Neutrophil (primary cell): ENCODE results near the gene SOX5.
"Not testable (repeated sequence)": the region's sequence is repeated elsewhere in the genome, so short reads cannot be mapped to it uniquely, and the experiment has no call there.

ENCODE experiments used
- H3K27ac ChIP-seq: fragments of 200-600 bp; sonication (generic); 2 replicates; pipeline ENCODE4 v1.5.1; 2016; ENCODE audit warnings: mild to moderate bottlenecking, moderate library complexity
- H3K27me3 ChIP-seq: fragments of 200-600 bp; sonication (generic); 2 replicates; pipeline ENCODE4 v1.6.0; 2016; ENCODE audit warnings: mild to moderate bottlenecking
- H3K36me3 ChIP-seq: fragments of 200-600 bp; sonication (generic); 2 replicates; pipeline ENCODE4 v1.5.1; 2017
- H3K4me1 ChIP-seq, 2 experiments: fragments of 200-600 bp in 1 of 2; sonication (generic) in 1 of 2; 1 replicate in 1 of 2; 2 replicates in 1 of 2; pipeline versions ENCODE4 v1.5.1 to v1.6.1; 2013 to 2016; ENCODE audit warnings: low read depth in 1 of 2, low read length in 1 of 2, mild to moderate bottlenecking in 1 of 2, moderate library complexity in 1 of 2; ENCODE audit not compliant: control insufficient read depth in 1 of 2, insufficient read depth in 1 of 2
- H3K4me3 ChIP-seq, 2 experiments: fragments of 200-600 bp in 1 of 2; sonication (generic) in 1 of 2; 1 replicate in 1 of 2; 2 replicates in 1 of 2; pipeline ENCODE4 v1.5.1; 2013 to 2016; ENCODE audit warnings: low read depth in 1 of 2, low read length in 1 of 2, mild to moderate bottlenecking in 1 of 2, moderate library complexity in 1 of 2
- H3K9me3 ChIP-seq: fragments of 200-600 bp; sonication (generic); 2 replicates; pipeline ENCODE4 v1.5.1; 2016
- TF ChIP-seq, protein P1 (sequence below): fragments of 200-600 bp; sonication (generic); IDR thresholded peaks from 2 replicates; pipeline ENCODE4 v1.5.1; 2016; ENCODE audit warnings: antibody characterized with exemption

The SOX5 gene

DNA sequence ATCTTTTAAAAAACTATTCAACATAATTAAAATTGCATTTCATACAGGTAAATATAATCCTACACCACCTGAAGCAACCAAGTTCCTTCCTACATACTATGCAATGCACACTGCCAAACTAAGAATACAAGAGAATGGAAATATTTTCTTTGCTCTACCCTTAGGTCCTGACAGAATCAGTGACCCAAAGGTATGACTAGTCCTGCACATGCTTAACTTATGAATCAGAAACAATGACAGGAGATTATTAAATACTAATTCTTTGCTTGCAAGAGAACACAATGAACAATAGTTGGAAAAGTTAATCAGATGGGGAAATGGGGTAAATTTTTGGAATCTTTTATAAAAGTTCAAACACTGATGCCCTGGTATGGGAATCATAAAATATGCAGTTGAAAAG is 220.1 kb downstream of the SOX5 start:
- Histone ChIP-seq H3K36me3 (no peaks in the 10 kb centered on the region), H3K4me3 (no peak overlapping the region), H3K4me1 (no peaks in the 10 kb centered on the region), H3K27me3 (no peaks in the 10 kb centered on the region), H3K9me3 (no peaks in the 10 kb centered on the region), H3K27ac (no peak overlapping the region)
- TF ChIP-seq, protein P1, sequence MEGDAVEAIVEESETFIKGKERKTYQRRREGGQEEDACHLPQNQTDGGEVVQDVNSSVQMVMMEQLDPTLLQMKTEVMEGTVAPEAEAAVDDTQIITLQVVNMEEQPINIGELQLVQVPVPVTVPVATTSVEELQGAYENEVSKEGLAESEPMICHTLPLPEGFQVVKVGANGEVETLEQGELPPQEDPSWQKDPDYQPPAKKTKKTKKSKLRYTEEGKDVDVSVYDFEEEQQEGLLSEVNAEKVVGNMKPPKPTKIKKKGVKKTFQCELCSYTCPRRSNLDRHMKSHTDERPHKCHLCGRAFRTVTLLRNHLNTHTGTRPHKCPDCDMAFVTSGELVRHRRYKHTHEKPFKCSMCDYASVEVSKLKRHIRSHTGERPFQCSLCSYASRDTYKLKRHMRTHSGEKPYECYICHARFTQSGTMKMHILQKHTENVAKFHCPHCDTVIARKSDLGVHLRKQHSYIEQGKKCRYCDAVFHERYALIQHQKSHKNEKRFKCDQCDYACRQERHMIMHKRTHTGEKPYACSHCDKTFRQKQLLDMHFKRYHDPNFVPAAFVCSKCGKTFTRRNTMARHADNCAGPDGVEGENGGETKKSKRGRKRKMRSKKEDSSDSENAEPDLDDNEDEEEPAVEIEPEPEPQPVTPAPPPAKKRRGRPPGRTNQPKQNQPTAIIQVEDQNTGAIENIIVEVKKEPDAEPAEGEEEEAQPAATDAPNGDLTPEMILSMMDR = no peak

DNA sequence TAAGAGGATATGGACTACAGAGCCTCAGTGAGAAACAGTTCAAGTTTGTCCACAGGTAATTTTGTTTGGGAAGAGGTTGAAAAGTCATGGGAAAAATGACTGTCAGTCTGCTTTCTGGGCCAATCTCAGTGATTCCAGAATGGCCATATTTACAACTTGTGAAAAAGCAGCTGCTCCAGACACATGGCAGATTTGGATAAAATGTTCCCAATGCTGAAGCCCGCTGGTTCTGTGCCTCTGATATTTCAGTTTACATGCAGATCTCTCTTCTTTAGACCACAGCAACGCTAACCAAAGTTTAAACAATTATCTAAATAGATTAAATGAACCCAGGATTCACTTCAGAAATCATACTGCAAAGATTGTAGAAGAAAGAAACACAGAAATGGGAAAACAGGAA is 222.8 kb downstream of the SOX5 start:
- no peaks in the 10 kb centered on the region for H3K36me3 ChIP-seq
- no peaks in the 10 kb centered on the region for H3K4me1 ChIP-seq
- H3K9me3 ChIP-seq = no peaks in the 10 kb centered on the region
- no peaks in the 10 kb centered on the region for H3K27me3 ChIP-seq
- TF ChIP-seq, protein P1 = no peak
- H3K27ac ChIP-seq = no peak overlapping the region
- no peak overlapping the region for H3K4me3 ChIP-seq

DNA sequence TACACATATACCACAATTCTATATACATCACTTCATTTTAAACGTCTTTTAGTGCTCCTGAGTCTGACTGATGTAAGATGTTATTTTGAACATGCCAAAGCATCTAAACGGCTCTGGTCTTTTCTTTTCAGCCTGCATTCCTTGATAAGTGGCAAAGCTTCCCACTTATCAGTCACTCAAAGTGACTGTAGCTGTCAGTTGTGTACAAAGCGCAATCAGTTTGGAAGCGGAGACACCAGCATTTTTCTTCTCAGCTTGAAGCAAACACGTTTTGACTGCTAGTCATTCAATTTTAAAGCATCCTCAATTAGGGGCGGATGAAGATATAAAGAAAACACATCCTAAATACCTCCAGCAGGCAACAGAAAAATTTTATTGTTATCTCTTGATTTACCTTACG is 226.8 kb downstream of the SOX5 start:
- H3K27me3 ChIP-seq = no peaks in the 10 kb centered on the region
- H3K4me3 ChIP-seq = no peak overlapping the region
- no peaks in the 10 kb centered on the region for H3K9me3 ChIP-seq
- TF ChIP-seq, protein P1 = no peak
- H3K4me1 ChIP-seq = no peaks in the 10 kb centered on the region
- H3K27ac ChIP-seq = no peak overlapping the region
- H3K36me3 ChIP-seq = no peaks in the 10 kb centered on the region

DNA sequence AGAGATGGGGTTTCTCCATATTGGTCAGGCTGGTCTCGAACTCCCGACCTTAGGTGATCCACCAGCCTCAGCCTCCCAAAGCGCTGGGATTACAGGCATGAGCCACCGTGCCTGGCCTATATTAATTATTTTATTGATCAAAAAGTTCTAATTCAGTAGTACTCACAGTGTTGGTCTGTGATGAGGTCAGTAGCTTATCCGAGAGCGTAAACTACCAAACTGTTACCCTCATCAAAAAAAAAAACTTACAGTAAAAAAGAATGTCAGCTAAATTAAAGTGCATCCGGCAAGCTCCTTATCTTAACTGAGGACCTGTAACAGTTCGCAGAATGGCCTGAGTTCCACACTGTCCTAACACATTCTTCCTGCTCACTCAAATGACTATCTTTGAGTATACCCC is 228.2 kb downstream of the SOX5 start:
- Histone ChIP-seq H3K4me3 (no peak overlapping the region), H3K4me1 (no peaks in the 10 kb centered on the region), H3K27me3 (no peaks in the 10 kb centered on the region), H3K36me3 (no peaks in the 10 kb centered on the region), H3K27ac (no peak overlapping the region), H3K9me3 (no peaks in the 10 kb centered on the region)
- TF ChIP-seq, protein P1 = no peak

DNA sequence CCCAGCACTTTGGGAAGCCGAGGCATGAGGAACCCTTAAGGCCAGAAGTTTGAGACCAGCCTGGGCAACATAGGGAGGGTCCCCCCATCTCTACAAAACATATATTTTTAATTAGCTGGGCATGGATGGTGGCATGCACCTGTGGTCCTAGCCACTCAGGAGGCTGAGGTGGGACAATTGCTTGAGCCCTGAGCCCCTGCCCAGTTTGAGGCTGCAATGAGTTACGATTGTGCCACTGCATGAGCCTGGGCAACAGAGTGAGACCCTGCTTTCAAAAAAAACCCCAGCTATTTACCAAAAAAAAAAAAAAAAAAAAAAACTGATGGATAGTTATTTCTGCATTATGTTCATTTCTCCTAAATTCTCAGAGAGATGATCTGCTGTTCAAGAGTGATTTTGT is 230.0 kb downstream of the SOX5 start:
- Histone ChIP-seq H3K27me3 (no peaks in the 10 kb centered on the region), H3K27ac (no peak overlapping the region), H3K4me1 (no peaks in the 10 kb centered on the region), H3K4me3 (no peak overlapping the region), H3K36me3 (no peaks in the 10 kb centered on the region), H3K9me3 (no peaks in the 10 kb centered on the region)
- TF ChIP-seq, protein P1 = no peak

DNA sequence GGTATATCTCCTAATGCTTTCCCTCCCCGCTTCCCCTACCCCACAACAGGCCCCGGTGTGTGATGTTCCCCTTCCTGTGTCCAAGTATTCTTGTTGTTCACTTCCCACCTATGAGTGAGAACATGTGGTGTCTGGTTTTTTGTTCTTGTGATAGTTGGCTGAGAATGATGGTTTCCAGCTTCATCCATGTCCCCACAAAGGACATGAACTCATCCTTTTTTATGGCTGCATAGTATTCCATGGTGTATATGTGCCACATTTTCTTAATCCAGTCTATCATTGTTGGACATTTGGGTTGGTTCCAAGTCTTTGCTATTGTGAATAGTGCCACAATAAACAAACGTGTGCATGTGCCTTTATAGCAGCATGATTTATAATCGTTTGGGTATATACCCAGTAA is 239.1 kb downstream of the SOX5 start:
- H3K9me3 ChIP-seq, H3K4me1 ChIP-seq, H3K27ac ChIP-seq, H3K4me3 ChIP-seq, H3K36me3 ChIP-seq, H3K27me3 ChIP-seq: not testable (repeated sequence)
